Tibial nerve (tissue), 4 donors: ENCODE results near the gene TOM1L2. TPM values are rescaled to one million over a fixed set of nuclear protein-coding genes. Genes with fewer than 3 reads are reported as not detected.

ENCODE experiments used
- DNase-seq, 2 donors: peaks; one replicate each; pipeline ENCODE4 v3.0.0-alpha.2; 2019; ENCODE audit warnings: low spot score in 2 of 2
- H3K27ac ChIP-seq, 4 donors: fragments of 200-600 bp; sonication (generic) in 3 of 4; one replicate each; pipeline ENCODE4 v1.5.1; 2017 to 2019; ENCODE audit warnings: mild to moderate bottlenecking in 1 of 4
- H3K27me3 ChIP-seq, 2 donors: fragments of 200-600 bp; sonication (generic) in 1 of 2; one replicate each; pipeline versions ENCODE4 v1.5.1 to v1.6.0; 2017 to 2019
- H3K36me3 ChIP-seq, 3 donors: fragments of 200-600 bp; sonication (generic); one replicate each; pipeline ENCODE4 v1.5.1; 2018 to 2019
- H3K4me1 ChIP-seq, 4 donors: fragments of 200-600 bp; sonication (generic) in 3 of 4; one replicate each; pipeline ENCODE4 v1.5.1; 2017 to 2019
- H3K4me3 ChIP-seq, 4 donors: fragments of 200-600 bp; sonication (generic) in 3 of 4; one replicate each; pipeline ENCODE4 v1.5.1; 2017 to 2019; ENCODE audit warnings: mild to moderate bottlenecking in 1 of 4, moderate library complexity in 1 of 4
- H3K9me3 ChIP-seq, 4 donors: fragments of 200-600 bp; sonication (generic) in 3 of 4; one replicate each; pipeline ENCODE4 v1.5.1; 2017 to 2019
- CTCF ChIP-seq, 5 experiments: fragments of 200-600 bp in 3 of 5; fragments of 450-650 bp in 2 of 5; sonication (generic) in 3 of 5; IDR thresholded peaks; one replicate each; pipeline ENCODE4 v1.5.1; 2016 to 2019; ENCODE audit warnings: antibody characterized with exemption in 5 of 5, mild to moderate bottlenecking in 3 of 5, moderate library complexity in 2 of 5
- EP300 ChIP-seq, 2 donors: sonication (generic); formaldehyde crosslinking; IDR thresholded peaks; one replicate each; pipeline ENCODE4 v1.6.1; 2017; ENCODE audit warnings: antibody characterized with exemption in 2 of 2, mild to moderate bottlenecking in 1 of 2
- POLR2A ChIP-seq, 2 donors: fragments of 450-650 bp; IDR thresholded peaks; one replicate each; pipeline ENCODE4 v1.6.1; 2017; ENCODE audit warnings: antibody characterized with exemption in 2 of 2, mild to moderate bottlenecking in 2 of 2, moderate library complexity in 2 of 2
- WGBS, 2 donors: methylation state at CpG; one replicate each; pipeline ENCODE4 v1.1.5; 2018; 5-methylcytosine and 5-hydroxymethylcytosine counted together
- total RNA-seq, 4 donors: library from RNA; depleted of rRNA; stranded (reverse); fragments of >200 nt; gene quantifications; one replicate each; pipeline ENCODE4 v1.1.0, GENCODE V29; 2016

The TOM1L2 gene
- total RNA-seq, 4 donors from 2014 or later = 83.4 to 109 (median 96.8) TPM

GRCh38 chr17:17849147-17849820 is 122.9 kb downstream of the TOM1L2 start:
- H3K27ac ChIP-seq = peak overlapping the region; percentile 74 to 100 (median 90)
- 18 to 38% methylated on average over 5 of the region's 5 CpGs for WGBS, 2 donors

GRCh38 chr17:17848311-17849082 is 123.7 kb downstream of the TOM1L2 start:
- TF ChIP-seq EP300 (IDR thresholded peaks at IDR 0.05) (no peak), CTCF (IDR thresholded peaks at IDR 0.05) (no peak), POLR2A (IDR thresholded peaks at IDR 0.05) (no peak)
- H3K36me3 ChIP-seq = peaks cover 0 to 35% (median 0%) of the 10 kb centered on the region in 3 donors
- peaks cover 9 to 61% (median 36%) of the 10 kb centered on the region in 4 donors for H3K4me1 ChIP-seq
- H3K9me3 ChIP-seq = no peaks in the 10 kb centered on the region
- no peak overlapping the region for H3K4me3 ChIP-seq
- 86 to 87% methylated on average over 10 of the region's 10 CpGs for WGBS, 2 donors
- H3K27me3 ChIP-seq = no peaks in the 10 kb centered on the region
- H3K27ac ChIP-seq = peak overlapping the region; percentile 74 to 100 (median 90)
- DNase-seq = no peak

More at GRCh38 chr17:17849147-17849820, 122.9 kb downstream of the TOM1L2 start:
- TF ChIP-seq POLR2A (IDR thresholded peaks at IDR 0.05) = peak in 1 of 2 donors; percentile 32
- TF ChIP-seq CTCF (IDR thresholded peaks at IDR 0.05) = peak in 2 of 5 experiments; percentile 7 to 11
- TF ChIP-seq EP300 (IDR thresholded peaks at IDR 0.05) = peak; percentile 53 to 90
- no peaks in the 10 kb centered on the region for H3K27me3 ChIP-seq
- DNase-seq = peak in 1 of 2 donors; percentile 54
- peaks cover 9 to 69% (median 36%) of the 10 kb centered on the region in 4 donors for H3K4me1 ChIP-seq
- H3K36me3 ChIP-seq = peaks cover 0 to 35% (median 0%) of the 10 kb centered on the region in 3 donors
- H3K4me3 ChIP-seq = no peak overlapping the region
- no peaks in the 10 kb centered on the region for H3K9me3 ChIP-seq

GRCh38 chr17:17847726-17848125 is 124.5 kb downstream of the TOM1L2 start:
- TF ChIP-seq POLR2A (IDR thresholded peaks at IDR 0.05) (no peak), EP300 (IDR thresholded peaks at IDR 0.05) (no peak), CTCF (IDR thresholded peaks at IDR 0.05) (no peak)
- no peaks in the 10 kb centered on the region for H3K9me3 ChIP-seq
- DNase-seq = no peak
- peaks cover 0 to 35% (median 0%) of the 10 kb centered on the region in 3 donors for H3K36me3 ChIP-seq
- H3K4me3 ChIP-seq = no peak overlapping the region
- no peaks in the 10 kb centered on the region for H3K27me3 ChIP-seq
- peaks cover 9 to 58% (median 36%) of the 10 kb centered on the region in 4 donors for H3K4me1 ChIP-seq
- H3K27ac ChIP-seq = peak overlapping the region; percentile 74 to 100 (median 90)
- WGBS, 2 donors = 80 to 85% methylated on average over 3 to 5 of the region's 5 CpGs

- Histone ChIP-seq H3K36me3 (peaks cover 0 to 33% (median 0%) of the 10 kb centered on the region in 3 donors), H3K27me3 (no peaks in the 10 kb centered on the region), H3K27ac (peak overlapping the region; percentile 74 to 100 (median 90)), H3K4me3 (no peak overlapping the region), H3K4me1 (peaks cover 9 to 61% (median 36%) of the 10 kb centered on the region in 4 donors), H3K9me3 (no peaks in the 10 kb centered on the region)
- TF ChIP-seq CTCF (IDR thresholded peaks at IDR 0.05) (no peak), POLR2A (IDR thresholded peaks at IDR 0.05) (no peak)
- 68 to 80% methylated on average over 17 of the region's 17 CpGs for WGBS, 2 donors
- no peak for DNase-seq
Observed at GRCh38 chr17:17847118-17847689, 125.0 kb downstream of the TOM1L2 start.
